ENCODE measurements around the gene RNASEH1. TPM values are rescaled to one million over a fixed set of nuclear protein-coding genes. Genes with fewer than 3 reads are reported as not detected.

RNASEH1 gene
- total RNA-seq, 1 experiment from 2014 or later = 48.3 TPM

GRCh38 chr2:3597567-3597966, 39.4 kb upstream of the RNASEH1 start:
- intact Hi-C loops (cut with micrococcal nuclease; ENCODE audit: unreplicated experiment) = no loop called here
- no TSS peak for BruUV-seq (replicated peaks)
- TF ChIP-seq EZH2 (IDR thresholded peaks at IDR 0.05; ENCODE audit: borderline replicate concordance, low read depth, low read length, poor library complexity, severe bottlenecking) = no peak
- TF ChIP-seq CTCF (conservative IDR thresholded peaks at IDR 0.05; ENCODE audit: low read depth, low read length) = no peak
- ChIA-PET CTCF (no interaction called here), POLR2A (ENCODE audit: low non-redundant PET) (no interaction called here)
- Histone ChIP-seq H3K4me1 (ENCODE audit: insufficient read depth, low read length, poor library complexity, severe bottlenecking) (peaks cover 5% of the 10 kb centered on the region), H3K9me3 (ENCODE audit: low read depth, low read length, poor library complexity, severe bottlenecking) (no peaks in the 10 kb centered on the region), H3K4me3 (ENCODE audit: low read depth, low read length, poor library complexity, severe bottlenecking) (no peak overlapping the region), H3K27me3 (replicated peaks; ENCODE audit: insufficient read depth, low read depth, low read length, poor library complexity) (no peaks in the 10 kb centered on the region), H3K27ac (ENCODE audit: low read depth, low read length, poor library complexity, severe bottlenecking) (no peak overlapping the region), H3K36me3 (ENCODE audit: insufficient read depth, low read length, poor library complexity, severe bottlenecking) (no peaks in the 10 kb centered on the region)
- DNase-seq (ENCODE audit: low spot score) = no peak

- no peaks in the 10 kb centered on the region for H3K27me3 ChIP-seq (replicated peaks; ENCODE audit: insufficient read depth, low read depth, low read length, poor library complexity)
- ChIA-PET POLR2A (ENCODE audit: low non-redundant PET) (no interaction called here), CTCF (no interaction called here)
- no peaks in the 10 kb centered on the region for H3K36me3 ChIP-seq (ENCODE audit: insufficient read depth, low read length, poor library complexity, severe bottlenecking)
- no peak overlapping the region for H3K4me3 ChIP-seq (ENCODE audit: low read depth, low read length, poor library complexity, severe bottlenecking)
- DNase-seq (ENCODE audit: low spot score) = no peak
- H3K9me3 ChIP-seq (ENCODE audit: low read depth, low read length, poor library complexity, severe bottlenecking) = no peaks in the 10 kb centered on the region
- BruUV-seq (replicated peaks) = no TSS peak
- no peak for TF ChIP-seq CTCF (conservative IDR thresholded peaks at IDR 0.05; ENCODE audit: low read depth, low read length)
- TF ChIP-seq EZH2 (IDR thresholded peaks at IDR 0.05; ENCODE audit: borderline replicate concordance, low read depth, low read length, poor library complexity, severe bottlenecking) = no peak
- peaks cover 4% of the 10 kb centered on the region for H3K4me1 ChIP-seq (ENCODE audit: insufficient read depth, low read length, poor library complexity, severe bottlenecking)
- no peak overlapping the region for H3K27ac ChIP-seq (ENCODE audit: low read depth, low read length, poor library complexity, severe bottlenecking)
- intact Hi-C loops (cut with micrococcal nuclease; ENCODE audit: unreplicated experiment) = no loop called here
These were observed 38.8 kb upstream of the RNASEH1 start for GRCh38 chr2:3596901-3597417.

GRCh38 chr2:3595985-3596384, 37.9 kb upstream of the RNASEH1 start:
- BruUV-seq (replicated peaks) = no TSS peak
- POLR2A ChIA-PET (ENCODE audit: low non-redundant PET) = no interaction called here
- no peak for DNase-seq (ENCODE audit: low spot score)

More at GRCh38 chr2:3595985-3596384, 37.9 kb upstream of the RNASEH1 start:
- no peak for TF ChIP-seq EZH2 (IDR thresholded peaks at IDR 0.05; ENCODE audit: borderline replicate concordance, low read depth, low read length, poor library complexity, severe bottlenecking)
- no peak for TF ChIP-seq CTCF (conservative IDR thresholded peaks at IDR 0.05; ENCODE audit: low read depth, low read length)
- Histone ChIP-seq H3K27ac (ENCODE audit: low read depth, low read length, poor library complexity, severe bottlenecking) (no peak overlapping the region), H3K36me3 (ENCODE audit: insufficient read depth, low read length, poor library complexity, severe bottlenecking) (no peaks in the 10 kb centered on the region), H3K4me3 (ENCODE audit: low read depth, low read length, poor library complexity, severe bottlenecking) (no peak overlapping the region), H3K9me3 (ENCODE audit: low read depth, low read length, poor library complexity, severe bottlenecking) (no peaks in the 10 kb centered on the region), H3K4me1 (ENCODE audit: insufficient read depth, low read length, poor library complexity, severe bottlenecking) (no peaks in the 10 kb centered on the region), H3K27me3 (replicated peaks; ENCODE audit: insufficient read depth, low read depth, low read length, poor library complexity) (no peaks in the 10 kb centered on the region)
- intact Hi-C loops (cut with micrococcal nuclease; ENCODE audit: unreplicated experiment) = no loop called here
- CTCF ChIA-PET = no interaction called here
